ENCODE measurements around the gene TAS2R50.
A peak's percentile ranks its signal among the peaks of the same experiment; 100 is the strongest.

Gene TAS2R50

GRCh38 chr12:10943167-10943566 is 43.5 kb downstream of the TAS2R50 start:
- no peak for DNase-seq

GRCh38 chr12:10941916-10942607 is 44.6 kb downstream of the TAS2R50 start:
- peak; percentile 6 for DNase-seq

- DNase-seq, result no peak
Observed at GRCh38 chr12:10941369-10941768, 45.3 kb downstream of the TAS2R50 start.

- DNase-seq, result no peak
Observed at GRCh38 chr12:10940389-10940788, 46.3 kb downstream of the TAS2R50 start.

DNA sequence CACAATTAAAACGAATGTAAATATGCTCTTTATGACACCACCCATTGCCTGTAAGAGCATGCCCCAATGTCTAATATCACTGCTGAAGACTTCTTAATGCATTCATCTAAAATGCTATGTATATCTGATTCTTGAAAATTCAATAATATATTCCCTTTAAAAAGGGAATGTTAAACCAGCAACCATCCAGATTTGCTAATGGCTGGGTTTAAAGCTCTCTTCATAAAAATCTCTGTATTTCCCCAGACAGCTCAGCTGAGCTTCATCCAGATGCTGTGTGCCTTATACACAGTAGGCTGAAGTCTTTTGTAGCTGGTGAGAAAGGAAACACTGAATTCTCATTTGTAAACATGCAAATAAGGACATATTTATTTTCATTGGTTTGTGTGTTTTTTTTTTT is 47.5 kb downstream of the TAS2R50 start, which contains the start of gene TAS2R14:
TSS of gene TAS2R14 (minus strand) at position 101 of the 400 bp plus-strand sequence. CDS start at position 45, 56 bp downstream.
- no peak for DNase-seq

DNA sequence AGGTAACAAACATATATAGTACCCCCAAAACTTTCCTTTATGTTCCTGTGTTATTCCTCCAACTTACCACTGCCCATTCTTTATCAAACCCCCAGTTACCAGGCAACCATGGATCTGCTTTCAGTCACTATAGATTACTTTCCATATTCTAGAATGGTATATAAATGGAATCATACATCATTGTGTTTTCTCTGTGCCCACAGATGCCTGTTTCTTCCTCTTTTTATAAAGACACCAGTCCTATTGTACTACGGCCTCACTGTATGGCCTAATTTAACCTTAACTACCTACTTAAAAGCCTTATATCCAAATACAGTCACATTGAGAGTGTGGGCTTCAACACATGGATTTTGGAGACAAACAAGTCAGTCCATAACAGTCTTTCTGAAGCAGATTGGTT is 50.2 kb downstream of the TAS2R50 start:
- peak; percentile 9 for DNase-seq
